Effector memory CD4-positive, alpha-beta T cell (primary cell): Measurements from ENCODE around the gene APRT.

ENCODE experiments used
- DNase-seq, 3 donors: peaks; one replicate each; pipeline ENCODE4 v3.0.0-alpha.2; 2020
- H3K27ac ChIP-seq: 2 replicates; pipeline ENCODE4 v1.7.0; 2013; ENCODE audit warnings: mild to moderate bottlenecking, low read length, moderate library complexity; ENCODE audit not compliant: insufficient read depth, poor library complexity, severe bottlenecking
- H3K27me3 ChIP-seq: replicated peaks from 2 replicates; pipeline ENCODE4 v1.7.0; 2013; ENCODE audit warnings: mild to moderate bottlenecking, low read length; ENCODE audit not compliant: insufficient read depth, control insufficient read depth, poor library complexity, severe bottlenecking
- H3K36me3 ChIP-seq: 2 replicates; pipeline ENCODE4 v1.7.0; 2013; ENCODE audit warnings: mild to moderate bottlenecking, low read length, moderate library complexity; ENCODE audit not compliant: control insufficient read depth, insufficient read depth
- H3K4me1 ChIP-seq: 2 replicates; pipeline ENCODE4 v1.7.0; 2013; ENCODE audit warnings: low read length, mild to moderate bottlenecking; ENCODE audit not compliant: control insufficient read depth, insufficient read depth, poor library complexity, severe bottlenecking
- H3K4me3 ChIP-seq: 2 replicates; pipeline ENCODE4 v1.7.0; 2013; ENCODE audit warnings: low read length, low read depth, mild to moderate bottlenecking; ENCODE audit not compliant: insufficient read depth, poor library complexity, severe bottlenecking
- H3K9me3 ChIP-seq: 2 replicates; pipeline ENCODE4 v1.7.0; 2013; ENCODE audit warnings: mild to moderate bottlenecking, low read length, moderate library complexity; ENCODE audit not compliant: control insufficient read depth

APRT gene

DNA sequence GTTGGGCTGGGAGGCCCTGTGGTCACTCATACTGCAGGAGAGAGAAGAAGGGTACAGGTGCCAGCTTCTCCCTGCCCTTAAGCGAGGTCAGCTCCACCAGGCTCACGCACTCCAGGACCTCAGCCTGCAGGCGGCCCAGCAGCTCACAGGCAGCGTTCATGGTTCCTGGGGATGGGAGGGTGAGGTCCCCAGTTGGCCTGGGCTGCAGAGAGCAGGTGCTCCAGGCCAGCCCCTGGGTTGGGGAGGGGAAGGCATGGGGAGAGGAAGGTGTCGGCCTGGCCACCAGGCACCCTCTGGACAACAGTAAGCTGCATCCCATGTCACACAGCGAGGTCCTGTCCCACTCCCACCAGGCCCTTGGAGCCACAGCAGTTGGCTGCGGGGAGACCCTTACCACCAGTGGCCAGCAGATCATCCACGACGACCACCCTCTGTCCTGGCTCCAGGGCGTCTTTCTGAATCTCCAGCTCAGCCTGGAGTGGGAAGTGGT is 2.0 kb downstream of the APRT start:
- H3K36me3 ChIP-seq: peaks cover 14% of the 10 kb centered on the region
- no peaks in the 10 kb centered on the region for H3K9me3 ChIP-seq
- no peak overlapping the region for H3K4me3 ChIP-seq
- H3K4me1 ChIP-seq: peaks cover 22% of the 10 kb centered on the region
- no peaks in the 10 kb centered on the region for H3K27me3 ChIP-seq
- DNase-seq: no peak
- H3K27ac ChIP-seq: no peak overlapping the region

DNA sequence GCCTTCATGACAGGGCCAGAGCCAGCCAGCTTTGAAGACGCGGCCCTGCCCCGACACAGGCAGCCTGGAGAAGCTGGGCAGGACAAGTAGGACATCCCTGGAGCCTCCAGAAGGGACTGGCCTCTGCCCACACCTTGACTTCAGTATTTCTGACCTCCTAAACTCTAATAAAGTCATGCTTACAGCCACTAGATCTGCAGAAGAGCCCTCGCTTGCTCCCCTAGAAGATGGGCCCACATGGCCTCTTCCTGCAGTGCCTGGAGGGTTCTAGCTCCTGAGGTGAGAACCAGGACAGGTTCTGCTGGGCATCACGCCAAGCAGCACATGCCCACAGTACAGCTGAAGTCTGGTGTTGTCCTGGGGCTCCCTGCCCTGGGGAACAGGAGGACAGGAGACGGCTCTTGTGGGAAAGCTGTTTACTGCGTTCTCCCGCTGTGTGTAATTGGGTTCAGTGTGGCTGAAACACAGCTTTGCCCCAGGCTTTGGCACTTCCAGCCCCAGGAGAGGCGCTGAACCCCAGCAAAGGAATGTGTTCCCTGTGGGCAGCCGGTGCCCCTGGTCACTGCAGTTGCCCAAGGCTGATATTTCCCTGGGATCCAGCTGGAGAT is 2.6 kb downstream of the APRT start:
- Histone ChIP-seq H3K4me3 (no peak overlapping the region), H3K4me1 (peaks cover 27% of the 10 kb centered on the region), H3K36me3 (peaks cover 14% of the 10 kb centered on the region), H3K9me3 (no peaks in the 10 kb centered on the region), H3K27ac (no peak overlapping the region), H3K27me3 (peaks cover 2% of the 10 kb centered on the region)
- DNase-seq: no peak

DNA sequence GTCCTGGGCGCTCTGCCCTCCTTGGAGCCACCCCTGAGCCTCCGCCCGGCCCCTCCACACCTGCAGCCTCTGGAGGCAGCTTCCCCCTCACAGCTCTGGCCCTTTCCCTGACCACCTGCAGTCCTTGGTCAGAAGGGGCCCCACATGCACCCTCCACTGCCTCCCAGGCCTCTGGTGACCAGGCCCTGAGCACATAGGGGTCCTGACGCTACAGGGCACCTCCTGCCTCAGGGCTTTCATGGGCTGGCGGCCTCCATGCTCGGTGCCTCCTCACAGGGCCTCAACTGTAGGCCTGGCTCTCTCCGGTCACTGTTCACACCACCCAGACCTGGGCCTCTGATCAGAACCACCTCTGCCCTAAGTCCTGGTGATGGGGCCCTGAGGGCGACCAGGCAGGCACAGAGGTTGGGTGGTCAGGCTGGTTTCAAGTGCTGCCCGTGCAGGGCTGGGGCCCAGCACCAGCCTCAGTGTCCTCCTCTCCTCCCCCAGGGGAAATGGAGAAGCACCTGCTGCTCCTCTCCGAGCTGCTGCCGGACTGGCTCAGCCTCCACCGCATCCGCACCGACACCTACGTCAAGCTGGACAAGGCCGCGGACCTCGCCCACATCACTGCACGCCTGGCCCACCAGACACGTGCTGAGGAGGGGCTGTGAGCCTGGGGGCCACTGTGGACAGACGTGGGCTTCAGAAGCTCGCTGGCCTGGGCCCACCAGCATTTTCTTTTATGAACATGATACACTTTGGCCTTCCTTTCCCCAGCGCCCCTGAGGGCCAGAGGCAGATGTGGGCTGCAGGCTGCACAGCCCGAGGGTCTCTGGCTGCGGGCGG is 3.9 kb downstream of the APRT start:
- H3K27me3 ChIP-seq: peaks cover 3% of the 10 kb centered on the region
- no peak overlapping the region for H3K4me3 ChIP-seq
- DNase-seq: no peak
- H3K36me3 ChIP-seq: peaks cover 14% of the 10 kb centered on the region
- no peak overlapping the region for H3K27ac ChIP-seq
- H3K9me3 ChIP-seq: no peaks in the 10 kb centered on the region
- peaks cover 30% of the 10 kb centered on the region for H3K4me1 ChIP-seq

DNA sequence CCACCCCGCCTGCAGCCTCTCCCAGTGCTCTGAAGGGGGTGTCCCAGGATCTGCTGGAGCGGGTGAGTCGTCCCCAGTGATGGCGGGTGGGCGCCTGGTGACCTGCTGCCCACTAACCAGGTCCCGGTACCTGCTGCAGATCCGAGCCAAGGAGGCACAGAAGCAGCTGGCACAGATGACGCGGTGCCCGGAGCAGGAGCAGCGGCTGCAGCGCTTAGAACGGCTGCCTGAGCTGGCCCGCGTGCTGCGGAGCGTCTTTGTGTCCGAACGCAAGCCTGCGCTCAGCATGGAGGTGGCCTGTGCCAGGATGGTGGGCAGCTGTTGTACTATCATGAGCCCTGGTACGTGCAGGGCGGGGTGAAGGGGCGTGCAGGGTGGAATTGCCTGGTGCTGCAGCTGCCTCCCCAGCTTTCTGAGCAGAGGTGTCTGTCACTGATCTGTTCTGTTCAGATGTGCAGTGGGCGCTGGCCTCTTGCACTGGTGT is 4.5 kb downstream of the APRT start:
- no peak overlapping the region for H3K4me3 ChIP-seq
- H3K27ac ChIP-seq: no peak overlapping the region
- H3K36me3 ChIP-seq: peaks cover 14% of the 10 kb centered on the region
- no peaks in the 10 kb centered on the region for H3K9me3 ChIP-seq
- no peak for DNase-seq
- H3K27me3 ChIP-seq: peaks cover 3% of the 10 kb centered on the region
- H3K4me1 ChIP-seq: peaks cover 30% of the 10 kb centered on the region

DNA sequence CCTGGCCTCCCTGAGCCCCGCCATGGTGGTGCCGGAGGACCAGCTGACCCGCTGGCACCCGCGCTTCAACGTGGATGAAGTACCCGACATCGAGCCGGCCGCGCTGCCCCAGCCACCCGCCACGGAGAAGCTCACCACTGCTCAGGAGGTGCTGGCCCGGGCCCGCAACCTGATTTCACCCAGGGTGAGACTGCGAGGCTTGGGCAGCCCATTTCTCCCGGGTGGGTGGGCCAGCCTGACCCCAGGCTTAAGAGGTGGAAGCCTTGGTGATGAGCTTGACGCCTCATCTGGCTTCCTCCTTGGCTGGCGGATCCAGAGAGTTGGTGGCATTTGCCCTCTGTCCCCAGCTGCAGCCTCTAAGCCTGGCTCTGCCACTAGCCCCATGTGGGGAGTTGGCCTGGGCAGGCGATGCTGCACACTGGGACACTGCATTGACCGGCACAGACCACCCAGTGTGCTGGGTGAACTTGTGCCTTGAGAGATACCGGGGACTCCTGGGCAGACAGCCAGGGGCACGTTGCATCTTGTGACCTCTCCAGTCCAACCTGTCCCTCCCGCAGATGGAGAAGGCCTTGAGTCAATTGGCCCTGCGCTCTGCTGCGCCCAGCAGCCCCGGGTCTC is 5.1 kb downstream of the APRT start:
- H3K4me3 ChIP-seq: no peak overlapping the region
- peaks cover 14% of the 10 kb centered on the region for H3K36me3 ChIP-seq
- DNase-seq: no peak
- peaks cover 3% of the 10 kb centered on the region for H3K27me3 ChIP-seq
- H3K4me1 ChIP-seq: peaks cover 35% of the 10 kb centered on the region
- H3K9me3 ChIP-seq: no peaks in the 10 kb centered on the region
- no peak overlapping the region for H3K27ac ChIP-seq

DNA sequence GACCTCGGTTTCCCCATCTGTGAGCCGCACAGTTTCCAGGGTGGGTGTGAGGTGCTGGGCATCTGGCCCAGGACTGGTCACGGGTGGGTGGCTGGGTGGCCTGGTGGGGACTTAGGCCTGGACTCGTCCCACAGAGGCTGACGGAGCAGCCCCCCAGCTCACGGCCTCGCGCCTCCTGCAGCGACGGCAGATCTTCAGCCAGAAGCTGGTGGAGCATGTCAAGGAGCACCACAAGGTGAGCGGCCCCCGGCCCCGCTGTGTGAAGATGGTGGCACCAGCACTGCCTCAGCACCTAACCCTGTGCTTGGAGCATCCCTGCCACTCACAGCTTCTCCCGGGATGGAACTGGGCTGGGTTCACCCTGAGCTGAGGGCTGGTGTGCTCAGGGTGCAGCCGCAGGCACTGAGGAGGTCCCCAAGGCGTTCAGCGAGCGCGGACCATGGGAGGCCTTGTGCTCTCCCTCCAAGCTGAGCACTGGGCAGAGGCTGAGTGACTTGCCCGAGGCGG is 5.8 kb downstream of the APRT start:
- Histone ChIP-seq H3K4me1 (peaks cover 29% of the 10 kb centered on the region), H3K27ac (no peak overlapping the region), H3K36me3 (peaks cover 14% of the 10 kb centered on the region)

DNA sequence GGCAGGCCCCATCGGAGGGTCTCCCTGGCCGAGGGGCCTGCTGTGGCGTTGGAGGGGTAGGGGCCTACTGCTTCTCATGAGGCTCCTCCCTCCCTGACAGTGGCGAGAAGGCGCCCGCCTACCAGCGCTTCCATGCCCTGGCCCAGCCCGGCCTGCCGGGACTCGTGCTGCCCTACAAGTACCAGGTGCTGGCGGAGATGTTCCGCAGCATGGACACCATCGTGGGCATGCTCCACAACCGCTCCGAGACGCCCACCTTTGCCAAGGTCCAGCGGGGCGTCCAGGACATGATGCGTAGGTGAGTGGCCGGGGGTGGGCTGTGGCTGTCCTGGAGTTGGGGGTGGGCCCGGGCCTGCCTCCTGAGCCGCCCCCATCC is 6.4 kb downstream of the APRT start:
- Histone ChIP-seq H3K9me3 (no peaks in the 10 kb centered on the region), H3K27ac (no peak overlapping the region), H3K27me3 (peaks cover 3% of the 10 kb centered on the region), H3K36me3 (peaks cover 14% of the 10 kb centered on the region), H3K4me3 (no peak overlapping the region), H3K4me1 (peaks cover 23% of the 10 kb centered on the region)
- no peak for DNase-seq

More for the DNA sequence above, 5.8 kb downstream of the APRT start:
- DNase-seq: no peak
- Histone ChIP-seq H3K9me3 (no peaks in the 10 kb centered on the region), H3K27me3 (peaks cover 3% of the 10 kb centered on the region), H3K4me3 (no peak overlapping the region)

DNA sequence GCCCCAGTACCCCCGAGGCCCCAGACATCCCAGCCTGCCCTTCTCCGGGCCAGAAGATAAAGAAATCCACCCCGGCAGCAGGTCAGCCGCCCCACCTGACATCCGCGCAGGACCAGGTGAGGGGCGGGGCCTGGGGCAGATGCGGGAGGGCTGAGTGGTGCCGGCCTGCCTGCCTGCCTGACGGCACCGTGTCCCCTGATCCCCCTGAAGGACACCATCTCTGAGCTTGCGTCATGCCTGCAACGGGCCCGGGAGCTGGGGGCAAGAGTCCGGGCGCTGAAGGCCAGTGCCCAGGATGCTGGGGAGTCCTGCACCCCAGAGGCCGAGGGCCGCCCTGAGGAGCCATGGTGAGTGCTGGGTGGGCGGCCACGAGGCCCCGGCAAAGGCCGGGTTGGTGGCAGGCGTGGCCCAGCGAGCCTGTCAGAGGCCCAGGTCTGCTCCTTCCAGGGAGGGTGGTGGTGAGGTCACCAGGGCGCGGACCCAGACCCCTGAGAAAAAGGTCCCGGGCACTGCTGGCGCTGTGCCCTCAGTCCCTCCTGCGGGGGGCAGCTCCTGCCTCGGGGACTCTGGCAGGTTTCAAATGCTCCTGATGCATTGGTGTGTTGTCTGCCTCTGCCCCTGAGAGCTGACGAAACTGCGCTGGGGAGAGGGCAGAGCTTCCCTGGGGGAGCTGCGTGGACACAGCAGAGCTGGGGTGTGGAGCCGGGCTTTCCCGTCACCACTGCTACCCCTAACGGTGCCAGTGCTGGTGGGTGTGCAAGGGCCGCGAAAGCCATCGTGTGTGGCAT is 7.0 kb downstream of the APRT start:
- Histone ChIP-seq H3K4me1 (peaks cover 18% of the 10 kb centered on the region), H3K27ac (no peak overlapping the region), H3K4me3 (no peak overlapping the region), H3K27me3 (peaks cover 3% of the 10 kb centered on the region), H3K36me3 (peaks cover 13% of the 10 kb centered on the region), H3K9me3 (no peaks in the 10 kb centered on the region)
- no peak for DNase-seq

DNA sequence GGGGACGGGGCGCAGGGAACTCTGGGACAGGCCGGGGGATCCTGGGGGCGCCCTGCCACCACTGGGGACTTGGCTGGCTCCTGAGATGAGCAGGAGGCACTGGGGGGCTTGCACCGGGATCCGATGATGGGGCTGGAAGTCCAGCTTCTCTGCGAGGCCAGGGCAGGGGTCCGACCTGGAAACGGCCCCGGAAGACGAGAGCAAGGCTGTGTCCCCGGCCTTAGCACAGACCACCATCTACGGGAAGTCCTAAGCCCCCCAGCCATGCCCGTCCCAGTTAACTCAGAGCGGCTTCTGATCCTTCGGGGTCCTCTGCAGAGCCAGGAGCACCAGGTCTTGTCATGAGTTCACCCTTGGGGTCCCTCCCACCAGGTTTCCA is 7.6 kb downstream of the APRT start:
- H3K4me3 ChIP-seq: no peak overlapping the region
- no peak for DNase-seq
- H3K36me3 ChIP-seq: peaks cover 7% of the 10 kb centered on the region
- H3K27me3 ChIP-seq: peaks cover 3% of the 10 kb centered on the region
- peaks cover 18% of the 10 kb centered on the region for H3K4me1 ChIP-seq
- H3K27ac ChIP-seq: no peak overlapping the region
- no peaks in the 10 kb centered on the region for H3K9me3 ChIP-seq
